ENCODE results near the gene NTRK1. TPM values are rescaled to one million over a fixed set of nuclear protein-coding genes. Genes with fewer than 3 reads are reported as not detected.

NTRK1 gene
- total RNA-seq, 1 donor from 2014 or later = not detected

- DNase-seq = peak; percentile 72
These were observed 39.5 kb downstream of the NTRK1 start for GRCh38 chr1:156899956-156900718.

GRCh38 chr1:156900896-156901589 lies 40.4 kb downstream of the NTRK1 start:
- DNase-seq = no peak

DNA sequence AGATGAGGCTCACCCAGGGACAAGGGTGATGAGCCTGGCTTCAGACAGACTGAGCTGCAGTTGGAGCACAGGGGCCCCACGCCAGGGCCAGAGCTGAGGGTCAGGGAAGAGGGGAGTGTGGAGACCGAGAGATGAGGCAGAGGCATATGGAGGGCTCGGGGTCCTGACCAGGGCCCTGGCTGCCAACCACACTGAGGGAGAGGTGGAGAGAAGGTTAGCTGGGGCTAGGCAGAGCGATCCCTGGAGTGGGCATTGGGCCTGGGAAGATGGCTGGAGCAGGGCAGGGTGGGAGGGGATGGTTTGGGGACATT lies 40.9 kb downstream of the NTRK1 start:
- no peak for DNase-seq

DNA sequence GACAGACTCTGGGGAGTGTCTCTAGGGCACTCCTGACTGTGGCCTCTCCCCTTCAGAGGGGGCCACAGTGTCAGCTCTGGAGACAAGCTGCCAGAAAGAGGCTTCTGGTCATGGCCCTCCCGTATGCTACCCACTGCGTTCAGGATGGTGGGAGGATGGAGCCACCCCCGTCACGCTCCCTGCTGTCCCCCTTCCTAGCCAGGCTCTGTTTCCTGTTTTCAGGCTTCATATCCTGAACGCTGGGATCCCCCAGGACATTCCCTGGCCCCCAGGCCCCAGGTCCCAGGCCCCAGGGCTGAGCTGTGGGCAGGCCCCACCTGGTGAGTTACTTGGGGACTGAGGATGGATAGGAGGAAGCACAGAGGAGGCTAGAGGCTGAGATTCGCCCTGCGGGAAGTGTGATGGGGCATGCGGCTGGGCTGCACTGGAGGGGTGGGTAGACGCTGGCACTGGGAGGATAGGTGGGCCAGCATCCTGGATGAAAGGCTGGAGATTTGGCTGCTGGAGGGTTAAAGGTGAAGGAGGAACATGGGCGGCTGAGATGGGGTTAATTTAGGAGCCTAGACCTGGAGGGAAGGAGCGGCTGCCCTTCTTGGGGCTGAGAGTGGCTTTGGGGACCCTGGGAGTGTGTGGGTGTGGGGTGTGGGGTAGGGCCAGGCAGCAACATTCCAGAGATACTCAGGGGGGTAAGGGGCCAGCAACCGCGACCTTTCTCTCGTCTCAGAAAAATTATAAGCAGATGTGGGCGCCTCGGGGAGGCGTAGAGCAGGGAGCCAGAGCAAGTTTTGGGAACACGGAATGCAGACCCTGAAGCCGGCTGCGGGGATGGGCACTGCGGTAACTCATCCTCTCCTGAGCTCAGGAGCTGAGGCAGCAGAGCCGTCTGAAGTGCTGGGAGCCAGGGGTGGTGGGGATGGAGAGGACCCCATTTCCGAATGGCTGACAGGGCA lies 41.6 kb downstream of the NTRK1 start:
- DNase-seq = peak; percentile 38

- DNase-seq = no peak
These were observed 42.8 kb downstream of the NTRK1 start for GRCh38 chr1:156903328-156904091.

DNA sequence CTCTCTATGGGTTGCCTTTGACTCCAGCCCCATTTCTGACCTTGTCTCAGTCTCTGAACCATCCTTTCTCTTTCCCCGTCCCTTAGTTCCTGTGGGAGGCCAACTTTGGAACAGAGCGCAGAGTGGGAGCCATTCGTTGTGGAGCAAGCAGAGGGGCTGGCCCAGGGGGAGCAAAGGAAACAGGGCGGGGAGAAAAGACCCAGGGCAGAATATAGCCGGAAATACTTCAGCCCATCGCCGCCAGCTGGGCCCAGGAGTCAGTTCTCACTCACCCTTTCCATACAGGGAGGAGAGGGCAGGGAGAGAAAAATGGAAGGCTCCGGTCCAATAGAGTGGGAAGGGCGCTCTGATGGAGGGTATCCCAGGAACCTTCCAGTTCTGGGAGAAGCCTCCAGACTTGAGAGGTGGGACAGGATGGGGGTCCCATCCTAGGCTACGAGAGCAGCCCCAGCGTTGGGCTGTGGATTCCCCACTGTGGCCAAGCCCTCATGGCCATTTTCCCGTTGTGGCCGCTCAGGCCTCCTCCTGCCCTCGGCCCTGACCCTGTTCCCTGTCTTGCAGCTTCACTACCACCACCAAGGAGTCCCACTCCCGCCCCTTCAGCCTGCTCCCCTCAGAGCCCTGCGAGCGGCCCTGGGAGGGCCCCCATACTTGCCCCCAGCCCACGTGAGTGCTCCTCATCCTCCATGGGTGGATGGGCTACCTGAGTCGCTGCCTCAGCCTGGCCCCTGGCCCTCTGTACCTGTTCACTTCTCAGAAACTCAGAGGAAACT lies 43.7 kb downstream of the NTRK1 start:
- peak; percentile 42 for DNase-seq

- DNase-seq = no peak
These were observed 44.5 kb downstream of the NTRK1 start for GRCh38 chr1:156905176-156905575.

DNA sequence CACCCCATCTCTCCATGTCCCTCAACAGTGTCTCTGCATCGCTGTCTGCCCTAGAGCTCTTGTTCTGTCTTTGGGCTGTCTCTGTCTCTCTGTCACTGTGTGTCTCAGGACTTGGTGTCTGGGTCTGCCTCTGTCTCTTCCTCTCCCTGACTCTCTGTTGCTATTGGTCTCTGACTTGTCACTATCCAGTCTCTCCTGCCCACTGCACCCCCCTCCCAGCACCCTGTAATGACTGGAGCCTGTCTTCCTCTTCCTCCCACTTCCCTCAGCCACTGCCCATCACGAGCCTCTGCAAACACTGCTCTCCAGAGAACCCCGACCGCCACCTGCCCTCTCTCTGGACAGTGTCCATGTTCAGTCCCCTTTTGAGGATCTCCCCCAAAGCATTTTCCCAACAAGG lies 45.0 kb downstream of the NTRK1 start:
- no peak for DNase-seq

DNA sequence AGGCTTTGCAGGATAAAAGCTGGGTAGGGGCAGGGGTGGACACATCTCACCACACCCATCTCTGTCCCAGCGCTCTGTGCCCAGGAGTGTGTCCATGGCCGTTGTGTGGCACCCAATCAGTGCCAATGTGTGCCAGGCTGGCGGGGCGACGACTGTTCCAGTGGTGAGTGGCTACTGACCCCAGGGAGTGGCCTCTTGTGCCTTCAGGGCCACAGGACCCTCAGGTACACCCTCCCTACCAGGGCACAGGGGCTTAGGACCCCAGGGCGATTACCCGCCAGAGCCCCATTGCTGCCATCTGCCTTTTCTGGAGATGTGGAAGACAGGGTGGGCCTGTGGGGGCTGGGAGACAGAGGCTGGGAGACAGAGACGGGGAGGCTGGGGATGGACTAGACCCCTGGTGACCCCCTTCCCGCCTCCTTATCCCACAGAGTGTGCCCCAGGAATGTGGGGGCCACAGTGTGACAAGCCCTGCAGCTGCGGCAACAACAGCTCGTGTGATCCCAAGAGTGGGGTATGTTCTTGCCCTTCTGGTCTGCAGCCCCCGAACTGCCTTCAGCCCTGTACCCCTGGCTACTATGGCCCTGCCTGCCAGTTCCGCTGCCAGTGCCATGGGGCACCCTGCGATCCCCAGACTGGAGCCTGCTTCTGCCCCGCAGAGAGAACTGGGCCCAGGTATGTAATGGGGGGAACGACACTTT lies 45.7 kb downstream of the NTRK1 start:
- DNase-seq = no peak

DNA sequence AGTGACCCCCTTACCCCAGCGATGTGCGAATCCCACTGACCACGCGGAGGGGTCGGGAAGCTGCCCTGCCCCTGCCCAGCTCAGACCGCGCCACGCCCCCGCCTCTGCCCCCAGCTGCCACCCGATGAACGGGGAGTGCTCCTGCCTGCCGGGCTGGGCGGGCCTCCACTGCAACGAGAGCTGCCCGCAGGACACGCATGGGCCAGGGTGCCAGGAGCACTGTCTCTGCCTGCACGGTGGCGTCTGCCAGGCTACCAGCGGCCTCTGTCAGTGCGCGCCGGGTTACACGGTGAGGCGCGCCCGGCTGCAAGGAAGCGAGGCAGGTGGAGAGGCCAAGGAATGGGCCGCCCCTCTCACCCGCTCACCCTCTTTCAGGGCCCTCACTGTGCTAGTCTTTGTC lies 47.9 kb downstream of the NTRK1 start:
- DNase-seq = no peak

- no peak for DNase-seq
These were observed 48.3 kb downstream of the NTRK1 start for GRCh38 chr1:156908955-156909354.

GRCh38 chr1:156909671-156910070 lies 49.0 kb downstream of the NTRK1 start:
- no peak for DNase-seq

DNA sequence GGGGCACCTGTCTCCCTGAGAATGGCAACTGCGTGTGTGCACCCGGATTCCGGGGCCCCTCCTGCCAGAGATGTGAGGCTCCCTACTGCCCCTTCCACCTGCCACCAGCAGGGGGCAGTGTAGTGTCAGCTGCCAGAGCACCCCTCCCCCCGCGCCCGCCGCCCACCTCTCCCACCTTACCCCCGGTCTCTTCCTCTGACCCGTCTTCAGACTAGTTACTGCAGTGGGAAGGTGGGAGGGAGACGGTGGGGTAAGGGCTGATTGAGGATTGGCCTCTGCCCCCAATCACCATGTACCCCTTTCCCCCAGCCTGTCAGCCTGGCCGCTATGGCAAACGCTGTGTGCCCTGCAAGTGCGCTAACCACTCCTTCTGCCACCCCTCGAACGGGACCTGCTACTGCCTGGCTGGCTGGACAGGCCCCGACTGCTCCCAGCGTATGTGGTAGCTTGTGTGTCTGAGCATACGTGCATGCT lies 49.7 kb downstream of the NTRK1 start:
- peak; percentile 58 for DNase-seq

DNA sequence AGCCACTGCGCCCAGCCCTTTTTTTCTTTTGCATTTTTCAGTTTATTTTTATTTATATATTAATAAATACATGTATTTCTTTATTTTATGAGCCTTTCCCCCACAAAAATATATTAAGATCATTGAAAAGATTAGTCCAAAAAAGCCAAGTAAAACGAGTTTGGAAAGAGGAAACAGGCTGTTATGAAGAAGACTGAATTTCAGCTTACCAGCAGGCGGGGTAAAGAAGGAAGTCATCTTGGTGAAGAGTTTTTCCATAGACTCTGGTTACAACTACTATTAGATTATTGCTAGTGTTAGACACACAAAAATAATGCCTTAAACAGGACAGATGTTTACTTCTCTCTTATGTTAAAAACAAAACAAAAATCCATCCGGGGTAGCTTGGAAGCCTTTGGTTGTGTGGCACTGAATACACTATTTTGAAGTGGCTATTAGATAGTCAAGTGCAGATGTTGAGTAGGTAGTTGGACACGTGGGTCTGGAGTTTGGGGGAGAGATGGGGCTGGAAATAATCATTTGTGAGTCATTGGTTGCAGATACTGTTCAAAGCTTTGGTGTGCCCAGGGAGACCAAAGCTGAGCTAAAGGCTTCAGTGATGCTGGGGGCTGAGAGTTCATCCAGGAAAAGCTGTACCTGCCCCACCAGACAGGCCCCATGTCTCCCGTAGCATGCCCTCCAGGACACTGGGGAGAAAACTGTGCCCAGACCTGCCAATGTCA lies 51.1 kb downstream of the NTRK1 start:
- DNase-seq = no peak

DNA sequence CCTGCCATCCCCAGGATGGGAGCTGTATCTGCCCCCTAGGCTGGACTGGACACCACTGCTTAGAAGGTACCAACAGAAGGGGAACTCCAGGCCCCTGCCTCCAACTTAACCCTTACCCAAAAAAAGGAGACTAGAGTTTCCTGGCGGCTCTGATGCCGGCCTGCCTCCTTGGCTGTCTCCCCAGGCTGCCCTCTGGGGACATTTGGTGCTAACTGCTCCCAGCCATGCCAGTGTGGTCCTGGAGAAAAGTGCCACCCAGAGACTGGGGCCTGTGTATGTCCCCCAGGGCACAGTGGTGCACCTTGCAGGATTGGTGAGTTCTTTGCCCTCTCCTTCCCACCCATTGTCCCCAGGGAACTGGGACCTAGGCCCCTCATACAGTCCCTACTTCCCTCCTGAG lies 51.6 kb downstream of the NTRK1 start:
- DNase-seq = no peak

- no peak for DNase-seq
These were observed 52.5 kb downstream of the NTRK1 start for GRCh38 chr1:156912861-156913808.

DNA sequence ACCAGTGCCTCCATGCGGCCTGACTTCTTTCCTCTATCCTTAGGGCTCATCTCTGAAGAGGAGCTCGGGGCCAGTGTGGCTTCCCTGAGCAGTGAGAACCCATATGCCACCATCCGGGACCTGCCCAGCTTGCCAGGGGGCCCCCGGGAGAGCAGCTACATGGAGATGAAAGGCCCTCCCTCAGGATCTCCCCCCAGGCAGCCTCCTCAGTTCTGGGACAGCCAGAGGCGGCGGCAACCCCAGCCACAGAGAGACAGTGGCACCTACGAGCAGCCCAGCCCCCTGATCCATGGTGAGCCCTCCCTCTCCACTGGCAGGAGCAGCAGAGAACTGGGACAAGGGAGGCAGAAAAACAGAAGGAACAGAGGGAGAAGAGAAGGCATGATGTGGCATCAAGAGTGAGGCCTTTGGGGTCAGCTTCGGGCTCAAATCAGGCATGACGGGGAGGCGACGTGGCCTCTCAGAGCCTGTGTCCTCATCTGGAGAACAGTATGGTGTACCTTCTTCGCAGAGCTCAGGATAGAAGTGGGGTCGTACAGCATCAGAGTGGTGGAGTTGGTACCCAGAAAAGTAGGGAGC lies 53.2 kb downstream of the NTRK1 start:
- no peak for DNase-seq

- no peak for DNase-seq
These were observed 53.8 kb downstream of the NTRK1 start for GRCh38 chr1:156914440-156914856.
